ENCODE results near the gene CCDC6.

The CCDC6 gene

DNA sequence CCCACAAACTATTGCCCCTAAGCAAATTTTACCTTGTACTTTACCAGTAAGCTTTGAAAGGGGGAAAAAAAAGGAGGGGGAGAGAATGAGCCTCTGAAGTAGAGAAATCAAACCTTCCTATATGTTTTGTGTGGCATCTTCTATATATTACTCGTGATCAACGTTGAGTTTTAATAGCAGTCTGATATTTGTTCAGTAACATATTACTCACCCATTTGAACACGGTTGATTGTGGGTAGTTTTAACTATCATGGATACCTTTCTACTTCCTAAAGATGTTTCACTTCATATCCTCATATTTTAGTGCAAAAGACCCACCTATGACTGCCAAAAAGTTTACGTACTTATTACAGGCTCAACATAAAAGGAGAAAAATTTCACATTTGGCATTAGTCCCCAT, 54.5 kb downstream of the CCDC6 start:
- DNase-seq (ENCODE audit: low read depth): no peak

DNA sequence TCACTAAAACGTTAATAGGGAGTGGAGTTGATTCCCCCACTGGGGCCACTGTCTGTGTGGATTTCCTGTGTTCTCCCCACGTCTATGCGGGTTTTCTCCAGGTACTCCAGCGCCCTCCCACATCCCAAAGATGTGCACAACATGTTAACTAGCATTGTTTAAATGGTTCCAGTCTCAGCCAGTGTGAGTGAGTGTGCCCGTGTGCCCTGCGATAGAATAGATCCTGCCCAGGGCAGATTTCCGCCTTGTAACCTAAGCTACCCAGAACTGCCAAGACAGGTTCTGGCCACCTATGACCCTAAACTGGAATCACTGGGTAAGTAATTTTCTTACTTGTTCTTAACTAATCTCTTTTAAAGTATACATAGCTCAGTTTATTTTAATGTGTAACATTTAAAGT, 58.5 kb downstream of the CCDC6 start:
- DNase-seq (ENCODE audit: low read depth): no peak

GRCh38 chr10:59847326-59847725, 59.0 kb downstream of the CCDC6 start:
- DNase-seq (ENCODE audit: low read depth): no peak

DNA sequence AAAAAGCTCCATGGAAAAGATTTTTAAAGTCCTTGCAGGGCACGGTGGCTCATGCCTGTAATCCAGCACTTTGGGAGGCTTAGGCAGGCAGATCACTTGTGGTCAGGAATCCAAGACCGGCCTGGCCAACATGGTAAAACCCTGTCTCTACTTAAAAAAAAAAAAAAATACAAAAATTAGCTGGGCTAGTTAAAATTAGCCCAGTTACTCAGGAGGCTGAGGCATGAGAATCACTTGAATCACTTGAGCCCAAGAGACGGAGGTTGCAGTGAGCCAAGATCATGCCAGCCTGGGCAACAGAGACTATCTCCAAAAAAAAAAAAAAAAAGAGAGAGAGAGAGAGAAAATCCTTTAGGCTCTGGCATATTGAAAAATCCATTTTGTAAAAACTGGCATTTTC, 61.9 kb downstream of the CCDC6 start:
- no peak for DNase-seq (ENCODE audit: low read depth)

DNA sequence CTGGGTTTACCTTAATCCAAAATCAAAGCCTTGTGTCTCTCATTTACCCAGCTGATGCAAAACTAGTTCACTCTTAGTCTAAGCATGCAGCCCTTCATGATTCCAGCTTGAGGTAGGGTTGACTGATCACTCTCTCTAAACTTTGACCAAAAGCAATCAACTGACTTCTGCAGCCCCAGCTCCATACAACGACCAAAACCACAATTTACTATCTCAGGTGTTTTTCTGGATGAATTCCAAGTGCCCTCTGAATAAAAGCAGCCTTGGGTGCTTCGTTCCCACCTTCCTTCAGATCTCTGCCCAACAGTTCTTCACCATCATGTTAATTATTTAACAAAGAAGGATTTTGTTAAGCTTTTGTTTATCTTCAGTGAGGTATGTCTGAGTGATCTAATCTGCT, 62.6 kb downstream of the CCDC6 start:
- DNase-seq (ENCODE audit: low read depth): no peak

DNA sequence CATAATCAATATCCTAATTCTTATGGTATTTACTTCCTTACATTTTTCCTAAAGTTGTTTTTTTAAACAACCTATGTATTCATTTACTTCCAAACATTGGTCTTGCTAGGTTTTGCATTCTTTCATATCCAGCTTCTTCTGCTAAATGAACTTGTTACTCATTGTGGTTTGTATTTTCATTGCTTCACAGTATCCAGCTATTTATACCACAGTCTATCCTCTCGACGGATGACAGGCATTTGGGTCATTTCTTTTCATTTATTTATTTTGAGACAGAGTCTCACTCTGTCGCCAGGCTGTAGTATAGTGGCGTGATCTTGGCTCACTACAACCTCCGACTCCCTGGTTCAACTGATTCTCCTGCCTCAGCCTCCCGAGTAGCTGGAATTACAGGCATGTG, 66.8 kb downstream of the CCDC6 start:
- peak; percentile 40 for DNase-seq (ENCODE audit: low read depth)

- no peak for DNase-seq (ENCODE audit: low read depth)
These were observed 68.1 kb downstream of the CCDC6 start for GRCh38 chr10:59838085-59838789.

DNA sequence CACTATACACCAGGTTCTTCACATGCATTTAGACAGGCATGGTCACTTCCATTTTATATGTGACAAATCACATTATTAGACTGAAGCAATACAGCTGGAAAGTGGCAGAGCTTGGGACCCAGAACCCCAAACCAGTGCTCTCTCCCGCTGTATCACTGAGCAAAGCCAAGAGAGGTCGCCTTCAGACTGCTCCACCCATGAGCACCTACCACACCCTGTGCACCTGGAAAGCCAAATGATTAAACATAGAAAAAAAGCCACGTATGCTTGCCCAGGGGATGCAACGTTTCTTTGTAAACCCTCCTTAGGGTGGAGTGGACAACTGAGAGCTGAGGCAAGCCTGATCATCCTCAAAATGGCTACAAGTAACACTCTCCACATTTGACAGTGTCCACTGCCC, 72.5 kb downstream of the CCDC6 start:
- no peak for DNase-seq (ENCODE audit: low read depth)

DNA sequence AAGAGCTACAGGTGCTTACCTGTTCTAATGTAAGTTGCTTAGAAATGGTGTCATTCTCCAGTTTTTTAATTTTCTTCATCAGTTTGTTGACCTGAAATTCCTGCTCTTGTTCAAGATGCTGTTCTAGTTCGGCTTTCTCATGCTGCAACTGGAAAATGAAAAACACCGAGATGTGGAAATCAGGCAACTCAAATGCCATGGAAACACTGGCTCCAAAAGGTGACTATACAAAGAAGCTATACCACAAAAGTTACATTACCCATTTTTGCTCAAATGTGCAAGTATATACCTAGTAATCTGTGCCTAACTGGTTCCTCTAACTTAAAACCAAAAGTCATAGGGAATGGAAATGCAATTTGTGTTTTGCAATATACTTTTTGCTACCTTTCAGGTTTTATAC, 73.8 kb downstream of the CCDC6 start:
- no peak for DNase-seq (ENCODE audit: low read depth)

DNA sequence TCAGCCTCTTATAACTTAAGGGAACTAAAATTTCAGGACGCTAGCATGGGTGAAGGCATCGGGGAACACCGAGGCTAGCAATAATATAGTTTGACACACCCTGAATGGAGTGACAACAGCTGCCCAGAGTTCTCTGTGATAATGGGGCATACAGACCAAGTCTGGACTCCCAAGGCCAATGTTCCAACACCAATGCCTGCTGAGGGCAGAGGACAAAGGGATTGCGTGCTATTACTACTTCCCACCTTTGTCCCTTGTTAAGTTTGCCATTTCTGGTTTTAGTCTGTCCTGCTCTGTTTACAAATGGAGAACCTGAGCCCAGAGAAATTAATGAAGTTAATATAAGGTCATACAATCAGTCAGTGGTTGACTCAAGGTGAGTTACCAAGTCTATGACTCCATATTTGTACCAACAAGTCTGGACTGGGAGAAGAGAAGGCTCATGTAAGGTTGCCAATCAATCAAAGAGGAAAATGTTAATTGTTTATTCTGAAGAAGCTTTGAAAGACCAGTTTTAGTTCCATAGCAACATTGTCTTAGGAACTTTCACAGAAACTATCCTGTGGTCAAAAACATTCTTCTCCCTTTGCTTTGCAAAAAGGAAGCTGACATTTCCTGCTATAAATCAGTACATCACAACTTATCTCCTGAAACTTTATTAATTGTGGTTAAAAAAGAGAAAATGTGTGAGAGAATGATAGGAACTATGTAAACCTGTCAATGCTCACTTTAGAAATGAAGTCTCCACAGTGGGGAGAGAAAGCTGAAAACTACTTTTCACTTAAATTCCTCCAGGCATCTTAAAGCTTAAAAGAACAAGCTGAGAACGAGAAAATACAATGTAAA, 74.5 kb downstream of the CCDC6 start:
- DNase-seq (ENCODE audit: low read depth): no peak

DNA sequence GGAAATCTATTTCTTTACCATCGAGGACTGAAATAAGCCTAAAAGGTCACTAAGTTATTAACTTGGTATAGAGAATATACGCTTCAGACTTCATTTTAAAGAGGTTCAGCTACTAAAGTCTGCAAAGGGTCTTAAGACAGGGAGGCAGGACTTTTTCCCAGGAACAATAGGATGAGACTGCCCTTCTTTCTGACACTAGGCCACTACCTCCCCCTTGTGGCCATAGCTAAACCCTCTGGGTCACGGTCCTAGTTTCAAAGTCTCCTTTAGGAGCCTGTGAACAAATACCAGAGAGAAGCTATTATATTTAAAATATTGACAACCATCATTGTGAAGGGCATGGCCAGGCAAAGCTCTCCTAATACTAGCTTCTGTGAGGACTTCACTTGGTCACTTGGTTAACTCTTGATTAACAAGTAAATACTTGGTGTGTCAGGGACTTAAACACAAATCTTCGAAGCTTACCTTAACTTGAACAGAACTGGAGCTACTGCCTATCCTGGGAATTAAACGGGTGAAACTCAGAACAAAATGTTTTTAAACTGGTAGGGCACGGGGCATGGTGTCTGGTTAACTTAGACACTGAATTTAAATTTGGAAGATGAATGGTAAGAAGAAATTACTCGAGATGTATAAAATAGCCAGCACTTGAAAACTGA, 75.6 kb downstream of the CCDC6 start:
- DNase-seq (ENCODE audit: low read depth): peak; percentile 59

DNA sequence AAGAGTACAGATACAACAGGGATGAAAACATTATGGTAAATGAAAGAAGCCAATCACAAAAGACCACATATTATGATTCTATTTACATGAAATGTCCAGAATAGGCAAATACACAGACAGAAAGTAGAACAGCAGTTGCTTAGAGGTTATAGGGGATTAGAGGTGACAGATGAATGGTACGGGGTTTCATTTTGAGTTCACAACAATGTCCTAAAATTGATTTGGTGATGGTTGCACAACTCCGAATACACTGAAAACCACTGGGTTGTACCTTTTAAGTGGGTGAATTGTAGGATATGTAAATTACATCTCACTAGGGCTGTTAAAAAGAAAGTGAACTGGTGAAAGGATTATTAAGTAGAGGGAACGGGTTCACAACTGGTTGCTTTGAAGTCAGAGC, 76.8 kb downstream of the CCDC6 start:
- no peak for DNase-seq (ENCODE audit: low read depth)

DNA sequence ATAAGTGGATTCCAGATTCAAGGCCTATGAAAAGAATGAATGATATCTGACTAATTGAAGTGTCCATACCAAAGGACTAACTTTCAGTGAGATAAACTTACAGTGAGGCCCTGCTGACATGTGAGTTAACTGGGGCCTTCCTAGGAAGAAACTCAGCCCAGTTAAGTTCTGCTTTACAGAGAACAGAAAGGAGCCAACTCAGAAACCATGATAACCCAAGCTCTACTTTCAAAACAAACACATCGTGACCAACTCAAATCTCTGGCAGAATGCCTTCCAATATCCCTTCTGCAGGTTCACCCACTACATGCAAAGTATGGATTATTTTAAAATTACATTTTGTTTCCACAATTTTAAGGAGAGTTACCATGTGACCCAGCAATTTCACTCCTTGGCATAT, 77.3 kb downstream of the CCDC6 start:
- no peak for DNase-seq (ENCODE audit: low read depth)

DNA sequence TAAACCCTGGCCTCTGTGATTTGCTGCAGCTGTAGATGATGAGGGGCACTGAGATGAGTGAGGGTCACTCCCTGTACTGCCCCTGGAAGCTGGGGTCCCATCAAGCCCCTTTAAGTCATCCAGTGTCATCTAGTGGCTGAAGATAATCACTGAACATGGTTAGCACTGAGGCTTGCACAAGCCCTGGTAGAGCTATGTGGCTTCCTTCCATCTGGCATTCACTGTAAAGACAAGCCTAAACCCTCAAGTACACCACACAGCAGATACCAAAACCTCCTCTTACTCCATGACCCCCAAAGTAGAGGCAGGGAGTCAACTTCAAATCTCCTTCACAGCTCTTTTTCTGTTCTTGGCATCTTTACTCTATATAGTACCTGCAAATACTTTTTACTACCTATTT, 80.4 kb downstream of the CCDC6 start:
- DNase-seq (ENCODE audit: low read depth): no peak

DNA sequence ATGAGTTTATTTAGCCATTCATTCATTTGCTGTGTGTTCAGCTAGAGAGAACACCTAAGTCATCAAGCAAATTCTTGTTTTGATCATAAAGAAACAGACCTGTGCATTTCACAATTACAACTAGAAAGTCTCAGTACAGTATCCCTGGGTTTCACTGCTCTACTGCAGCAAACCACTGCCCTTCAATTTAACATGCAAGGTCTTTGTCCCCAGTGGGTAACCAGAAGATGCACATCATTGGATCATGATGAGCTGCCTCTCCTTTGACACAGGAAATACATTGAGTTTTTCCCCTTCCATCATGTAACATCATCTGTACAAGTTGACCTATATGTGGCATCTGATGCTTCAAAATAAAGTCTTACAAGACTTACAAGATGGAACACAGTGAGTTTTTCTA, 82.6 kb downstream of the CCDC6 start:
- no peak for DNase-seq (ENCODE audit: low read depth)

GRCh38 chr10:59823111-59823510, 83.2 kb downstream of the CCDC6 start:
- no peak for DNase-seq (ENCODE audit: low read depth)

DNA sequence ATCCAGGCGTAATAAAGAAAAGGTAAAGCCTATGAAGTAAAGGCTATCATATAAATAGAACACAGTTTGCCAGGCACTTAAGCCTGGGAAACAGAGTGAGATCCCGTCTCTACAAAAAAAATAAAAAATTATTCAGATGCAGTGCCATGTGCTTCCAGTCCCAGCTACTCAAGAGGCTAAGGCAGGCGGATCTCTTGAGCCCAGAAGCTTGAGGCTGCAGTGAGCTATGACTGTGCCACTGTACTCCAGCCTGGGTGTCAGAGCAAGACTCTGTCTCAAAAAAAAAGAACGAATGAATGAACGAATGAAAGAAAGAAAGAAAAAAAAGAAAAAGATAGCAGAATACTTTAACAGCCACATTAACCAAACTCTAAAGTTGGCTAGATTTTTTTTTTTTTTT, 85.9 kb downstream of the CCDC6 start:
- DNase-seq (ENCODE audit: low read depth): no peak

DNA sequence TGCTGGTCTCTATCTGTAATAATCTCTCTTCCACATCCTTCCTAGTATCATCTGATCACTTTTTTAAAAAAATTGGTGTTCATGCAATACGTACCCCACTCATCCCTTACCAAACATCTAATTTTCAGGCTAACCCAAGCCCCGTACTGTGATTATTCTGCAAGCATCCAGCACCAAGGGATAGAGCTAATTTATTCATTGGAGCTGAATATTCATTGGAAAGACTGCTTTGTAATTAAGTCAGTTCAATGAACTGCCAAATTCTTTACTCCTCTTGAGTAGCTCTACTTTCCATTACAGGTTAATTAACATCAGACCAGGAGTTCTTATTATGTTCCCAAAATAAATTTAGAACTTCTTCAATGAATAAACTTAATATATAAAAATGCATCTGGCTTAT, 86.7 kb downstream of the CCDC6 start:
- DNase-seq (ENCODE audit: low read depth): no peak

GRCh38 chr10:59819265-59819664, 87.1 kb downstream of the CCDC6 start:
- DNase-seq (ENCODE audit: low read depth): no peak

DNA sequence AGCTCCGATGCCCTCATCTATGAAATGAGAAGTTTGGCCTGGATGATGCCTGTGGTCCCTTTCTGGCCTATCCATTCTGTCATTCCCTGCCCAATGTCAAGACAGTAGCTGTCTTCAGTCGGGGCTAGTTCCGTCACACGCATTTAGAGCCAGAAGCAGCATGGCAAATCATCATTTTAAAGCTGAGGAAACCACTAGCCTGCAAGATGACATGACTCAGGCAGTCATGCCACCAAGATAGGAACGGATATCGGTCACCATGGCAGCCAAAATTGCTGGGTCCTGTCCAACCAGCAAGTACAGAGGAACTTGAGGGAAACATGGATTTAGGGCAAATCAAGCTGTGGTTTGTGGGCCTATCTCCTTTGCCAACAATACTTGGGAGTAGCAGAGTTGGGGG, 88.6 kb downstream of the CCDC6 start:
- DNase-seq (ENCODE audit: low read depth): no peak

DNA sequence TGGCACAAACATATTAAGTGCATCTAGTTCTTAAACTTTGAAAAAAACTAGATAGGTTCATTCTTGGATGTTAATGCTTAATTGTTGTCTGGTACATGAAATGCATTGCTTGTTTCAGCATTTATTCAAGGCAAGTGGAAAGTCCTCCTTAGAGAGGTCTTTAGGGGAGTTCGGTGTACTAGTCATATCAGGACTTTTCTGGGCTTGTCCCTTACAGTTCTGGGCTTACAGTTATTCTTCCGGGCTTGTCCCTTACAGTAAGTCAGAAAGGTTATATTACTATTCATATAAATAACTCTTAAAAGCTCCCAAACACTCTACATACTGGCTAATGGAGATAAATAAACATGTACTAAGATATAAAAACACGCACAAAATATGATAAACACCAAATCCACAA, 91.5 kb downstream of the CCDC6 start:
- no peak for DNase-seq (ENCODE audit: low read depth)

GRCh38 chr10:59812519-59813122, 93.7 kb downstream of the CCDC6 start:
- no peak for DNase-seq (ENCODE audit: low read depth)

GRCh38 chr10:59809644-59809974, 96.7 kb downstream of the CCDC6 start:
- DNase-seq (ENCODE audit: low read depth): no peak

Data from ELR (cell line).